ENCODE results near the gene TNFRSF14. TPM values are rescaled to one million over a fixed set of nuclear protein-coding genes. Genes with fewer than 3 reads are reported as not detected.

TNFRSF14 gene
- total and polyA plus RNA-seq, 9 of the 15 experiments (the other 6 are each of a cell fraction or from before 2014, with no cell fraction given) = 0.11 to 2.3 (median 0.68) TPM; not detected in 2

GRCh38 chr1:2559509-2560298 lies 3.5 kb downstream of the TNFRSF14 start (continued):
- TF ChIP-seq ZNF41 (CRISPR knock-in tag; conservative IDR thresholded peaks at IDR 0.05) (no peak), NFATC3 (IDR thresholded peaks at IDR 0.05) (no peak), SP1 (CRISPR knock-in tag; IDR thresholded peaks at IDR 0.05) (no peak), NRF1 (conservative IDR thresholded peaks at IDR 0.05 in 1 of 2, IDR thresholded peaks at IDR 0.05 in 1 of 2) (0 out of 4 replicates have a peak, but pooled peaks of 1 of the 2 experiments have one; percentile 18), KDM4B (IDR thresholded peaks at IDR 0.05; ENCODE audit: borderline replicate concordance in 2 of 2, low read depth in 1 of 2) (no peak), POLR2H (tag; IDR thresholded peaks at IDR 0.05; ENCODE audit: low read depth) (no peak), DNMT1 (IDR thresholded peaks at IDR 0.05) (no peak), ZBTB17 (CRISPR knock-in tag; IDR thresholded peaks at IDR 0.05) (no peak)

- Histone ChIP-seq H3K27ac (ENCODE audit: extremely low read depth, low read depth, low read length) (no peak overlapping the region), H3K79me2 (ENCODE audit: control insufficient read depth, insufficient read depth, low read length) (no peaks in the 10 kb centered on the region), H3K4me2 (ENCODE audit: insufficient read depth, low read length) (peak overlapping the region; percentile 20; the same call in 1 of the 2 replicates), H2AFZ (ENCODE audit: low read depth, low read length) (peak overlapping the region; percentile 34; the same call in 1 of the 2 replicates), H3K9me1 (ENCODE audit: control insufficient read depth, insufficient read depth, low read length) (no peaks in the 10 kb centered on the region), H3K4me3 (no peak overlapping the region), H3K36me3 (ENCODE audit: control insufficient read depth, insufficient read depth, low read length) (no peaks in the 10 kb centered on the region), H3K9me3 (replicated peaks; ENCODE audit: control insufficient read depth, insufficient read depth, low read depth, low read length) (no peaks in the 10 kb centered on the region), H3K4me1 (replicated peaks in 1 of 2; ENCODE audit: control insufficient read depth in 2 of 2, insufficient read depth in 2 of 2, low read length in 2 of 2) (peaks cover 23 to 84% of the 10 kb centered on the region in 2 experiments), H3K9ac (ENCODE audit: insufficient read depth in 1 of 2, low read depth in 2 of 2, low read length in 2 of 2) (peak overlapping the region in 1 of 2 experiments; percentile 70; a peak in 2 of 4 replicates), H3K27me3 (ENCODE audit: control insufficient read depth in 2 of 2, insufficient read depth in 2 of 2, low read length in 2 of 2) (peaks cover 10 to 24% of the 10 kb centered on the region in 2 experiments; a peak in 4 of 5 replicates), H4K20me1 (replicated peaks; ENCODE audit: control insufficient read depth, insufficient read depth, low read length) (no peaks in the 10 kb centered on the region)
- BruUV-seq (replicated peaks) = no TSS peak
- POLR2A ChIA-PET = interaction anchor here (0.6 to 3.3 kb wide), 9 partner anchors 11 to 410 kb away, joined by 3 to 13 read pairs (median 3); partner anchors contain the start of gene PRXL2B
- intact Hi-C loops (cut with micrococcal nuclease) = no loop called here
- in situ Hi-C loops (cut with MboI) = no loop called here
- CTCF ChIA-PET (ENCODE audit: low intra/inter-chr PET ratio) = no interaction called here
- FAIRE-seq (peak; percentile 56), DNase-seq (ENCODE audit: extremely low read depth in 1 of 4, low spot score in 3 of 4) (peak in 2 of 4 experiments; percentile 39 to 73), ATAC-seq (peak; percentile 22)
- WGBS (ENCODE audit: insufficient coverage, low coverage, missing lambda C conversion rate) = 19% methylated on average over 14 of the region's 15 CpGs
- TF ChIP-seq ZNF318 (IDR thresholded peaks at IDR 0.05; ENCODE audit: borderline replicate concordance in 1 of 2, low read depth in 1 of 2) = no peak
- no peak for TF ChIP-seq MEF2D (tag; conservative IDR thresholded peaks at IDR 0.05; ENCODE audit: low read depth)
These were observed 4.3 kb downstream of the TNFRSF14 start for GRCh38 chr1:2560299-2561073.
